ENCODE data around the gene KDM2B.

- TF ChIP-seq GATA3 (IDR thresholded peaks at IDR 0.05; ENCODE audit: low read depth, low read length) (no peak), GATA2 (IDR thresholded peaks at IDR 0.05; ENCODE audit: low read depth, low read length) (no peak)
Measured at GRCh38 chr12:121468499-121468801, 112.4 kb downstream of the KDM2B start.

Measured in SH-SY5Y (cell line).